Esophagus muscularis mucosa (tissue), 4 donors: Measurements from ENCODE around the gene DSCAML1.
"Not testable (repeated sequence)": the region's sequence is repeated elsewhere in the genome, so short reads cannot be mapped to it uniquely, and the experiment has no call there.

Experiments
- CTCF ChIP-seq, 3 experiments: fragments of 200-600 bp in 2 of 3; fragments of 450-650 bp in 1 of 3; sonication (generic) in 2 of 3; IDR thresholded peaks; one replicate each; pipeline ENCODE4 v1.5.1; 2017 to 2019; ENCODE audit warnings: antibody characterized with exemption in 3 of 3, mild to moderate bottlenecking in 2 of 3, moderate library complexity in 1 of 3
- EP300 ChIP-seq: sonication (generic); formaldehyde crosslinking; IDR thresholded peaks from one replicate; pipeline ENCODE4 v1.6.1; 2017; ENCODE audit warnings: antibody characterized with exemption
- POLR2A ChIP-seq: fragments of 450-650 bp; IDR thresholded peaks from one replicate; pipeline ENCODE4 v1.6.1; 2017; ENCODE audit warnings: antibody characterized with exemption, moderate library complexity, mild to moderate bottlenecking, low read depth
- POLR2AphosphoS5 ChIP-seq, 2 donors: sonication (generic); formaldehyde crosslinking; IDR thresholded peaks; one replicate each; pipeline ENCODE4 v1.6.1; 2017; ENCODE audit warnings: antibody characterized with exemption in 2 of 2

GRCh38 chr11:117405898-117406297 lies 391.1 kb downstream of the DSCAML1 start:
- not testable (repeated sequence) for TF ChIP-seq POLR2AphosphoS5 (IDR thresholded peaks at IDR 0.05); POLR2A; CTCF (IDR thresholded peaks at IDR 0.05); EP300
